Liver (tissue), 3 donors: ENCODE results near the gene ECT2.

Source experiments
- CTCF ChIP-seq: fragments of 150-350 bp; IDR thresholded peaks from 2 replicates; pipeline ENCODE4 v1.5.1; 2017; ENCODE audit warnings: improper control_type of control experiment, low read depth, low read length; ENCODE audit not compliant: missing input control
- EGR1 ChIP-seq, 2 donors: IDR thresholded peaks; 2 replicates each; pipeline ENCODE4 v1.6.1; 2016 to 2018; ENCODE audit warnings: antibody characterized with exemption in 2 of 2, low read depth in 2 of 2
- FOXA2 ChIP-seq: IDR thresholded peaks from 2 replicates; pipeline ENCODE4 v1.6.1; 2016; ENCODE audit warnings: antibody characterized with exemption
- GABPA ChIP-seq, 2 donors: IDR thresholded peaks in 1 of 2; conservative IDR thresholded peaks in 1 of 2; 2 replicates each; pipeline ENCODE4 v1.6.1; 2016; ENCODE audit warnings: antibody characterized with exemption in 2 of 2, mild to moderate bottlenecking in 1 of 2, moderate library complexity in 1 of 2
- JUND ChIP-seq, 2 donors: IDR thresholded peaks; 2 replicates each; pipeline ENCODE4 v1.6.1; 2016; ENCODE audit warnings: antibody characterized with exemption in 2 of 2
- MAX ChIP-seq: IDR thresholded peaks from 2 replicates; pipeline ENCODE4 v1.6.1; 2016; ENCODE audit warnings: antibody characterized with exemption
- TAF1 ChIP-seq: conservative IDR thresholded peaks from 2 replicates; pipeline ENCODE4 v1.6.1; 2016; ENCODE audit warnings: antibody characterized with exemption, mild to moderate bottlenecking
- YY1 ChIP-seq: IDR thresholded peaks from 2 replicates; pipeline ENCODE4 v1.6.1; 2016; ENCODE audit warnings: antibody characterized with exemption, mild to moderate bottlenecking
- donor health status: healthy.
- donor health status: healthy.

- no peak for TF ChIP-seq CTCF
- no peak for TF ChIP-seq TAF1
- TF ChIP-seq GABPA (IDR thresholded peaks at IDR 0.05 in 1 of 2, conservative IDR thresholded peaks at IDR 0.05 in 1 of 2), result no peak
- TF ChIP-seq FOXA2, result no peak
- TF ChIP-seq JUND (IDR thresholded peaks at IDR 0.05), result no peak
- no peak for TF ChIP-seq EGR1 (IDR thresholded peaks at IDR 0.05; ENCODE audit: low read depth in 2 of 2)
- TF ChIP-seq MAX, result no peak
- no peak for TF ChIP-seq YY1
Measured at GRCh38 chr3:172766241-172766640, 15.7 kb downstream of the ECT2 start.
